Left lung (tissue), 10 donors: ENCODE data around the gene FIGNL1. TPM values are rescaled to one million over a fixed set of nuclear protein-coding genes. Genes with fewer than 3 reads are reported as not detected.

Experiments
- ATAC-seq: fragments of 200-7000 bp; cut with Tn5 transposase; one replicate; pipeline ENCODE4 v1.9.1; 2020; ENCODE audit warnings: moderate library complexity
- DNase-seq, 4 donors: peaks; one replicate each; pipeline ENCODE4 v3.0.0-alpha.2; 2013 to 2020
- H3K27ac ChIP-seq, 2 donors: fragments of 200-600 bp; sonication (generic) in 1 of 2; one replicate each; pipeline versions ENCODE4 v1.5.0 to v1.8.0; 2020 to 2021
- H3K27me3 ChIP-seq, 2 donors: fragments of 200-600 bp; sonication (generic) in 1 of 2; one replicate each; pipeline versions ENCODE4 v1.5.0 to v1.8.0; 2020 to 2021
- H3K36me3 ChIP-seq, 2 donors: fragments of 200-600 bp; sonication (generic) in 1 of 2; one replicate each; pipeline versions ENCODE4 v1.5.0 to v1.8.0; 2020 to 2021
- H3K4me1 ChIP-seq, 2 donors: fragments of 200-600 bp; one replicate each; pipeline ENCODE4 v1.8.0; 2021
- H3K4me3 ChIP-seq, 2 donors: fragments of 200-600 bp; sonication (generic) in 1 of 2; one replicate each; pipeline versions ENCODE4 v1.5.0 to v1.8.0; 2020 to 2021; ENCODE audit warnings: mild to moderate bottlenecking in 1 of 2
- H3K9me3 ChIP-seq, 2 donors: fragments of 200-600 bp; sonication (generic) in 1 of 2; one replicate each; pipeline versions ENCODE4 v1.5.0 to v1.8.0; 2020 to 2021
- CTCF ChIP-seq, 2 donors: fragments of 200-600 bp; sonication (generic) in 1 of 2; IDR thresholded peaks; one replicate each; pipeline versions ENCODE4 v1.5.0 to v1.8.0; 2021; ENCODE audit warnings: antibody characterized with exemption in 2 of 2
- intact Hi-C, 2 donors: fragments of 100-400 bp; cut with DNase I; formaldehyde crosslinking; loops; one replicate each; pipeline versions ENCODE4 v1.11.2 to v1.14.2; 2022
- polyA plus RNA-seq, 6 donors: library from polyadenylated mRNA; unstranded; fragments of 120-200 nt; gene quantifications; one replicate each; pipeline ENCODE4 v1.2.1, GENCODE V29; 2013; ENCODE audit not compliant: insufficient read length in 6 of 6
- total RNA-seq, 2 donors: library from RNA; stranded (reverse); fragmentation: NEBNext Ultra II Directional; extraction: Animal tissue kit (Norgen Biotek cat#: 25700); gene quantifications; one replicate each; pipeline ENCODE4 v1.2.1, GENCODE V29; 2021
- donor health status: DM: no; HTN: yes; CAD: no.
- donor health status: DM: no; HTN: no; CAD: no.

Gene FIGNL1
- total and polyA plus RNA-seq, 8 donors: 12.0 to 44.8 (median 38.3) TPM

GRCh38 chr7:50456371-50457123 lies 6.4 kb upstream of the FIGNL1 start:
- Histone ChIP-seq H3K36me3 (no peaks in the 10 kb centered on the region), H3K27me3 (no peaks in the 10 kb centered on the region), H3K27ac (no peak overlapping the region), H3K4me1 (no peaks in the 10 kb centered on the region), H3K4me3 (no peak overlapping the region), H3K9me3 (no peaks in the 10 kb centered on the region)
- ATAC-seq (no peak), DNase-seq (no peak)
- intact Hi-C loops: no loop called here
- no peak for TF ChIP-seq CTCF (IDR thresholded peaks at IDR 0.05)

- no peaks in the 10 kb centered on the region for H3K36me3 ChIP-seq
- ATAC-seq (no peak), DNase-seq (no peak)
- no peak for TF ChIP-seq CTCF (IDR thresholded peaks at IDR 0.05)
- H3K27me3 ChIP-seq: no peaks in the 10 kb centered on the region
- intact Hi-C loops: no loop called here
- no peak overlapping the region for H3K27ac ChIP-seq
- H3K9me3 ChIP-seq: no peaks in the 10 kb centered on the region
- no peak overlapping the region for H3K4me3 ChIP-seq
- H3K4me1 ChIP-seq: no peaks in the 10 kb centered on the region
Measured at GRCh38 chr7:50455658-50456057, 5.5 kb upstream of the FIGNL1 start.

- DNase-seq (no peak), ATAC-seq (no peak)
- no peak overlapping the region for H3K27ac ChIP-seq
- no peaks in the 10 kb centered on the region for H3K36me3 ChIP-seq
- H3K4me3 ChIP-seq: no peak overlapping the region
- H3K9me3 ChIP-seq: no peaks in the 10 kb centered on the region
- H3K4me1 ChIP-seq: no peaks in the 10 kb centered on the region
- TF ChIP-seq CTCF (IDR thresholded peaks at IDR 0.05): no peak
- intact Hi-C loops: no loop called here
- no peaks in the 10 kb centered on the region for H3K27me3 ChIP-seq
Measured at GRCh38 chr7:50454968-50455367, 4.8 kb upstream of the FIGNL1 start.

- ATAC-seq: peak; percentile 28
- DNase-seq: peak in 2 of 4 donors; percentile 5 to 85
Measured at GRCh38 chr7:50450590-50451032, 461 bp upstream of the FIGNL1 start.

More at GRCh38 chr7:50450590-50451032, 461 bp upstream of the FIGNL1 start:
- intact Hi-C loops: no loop called here
- Histone ChIP-seq H3K4me3 (peak overlapping the region; percentile 70 to 86), H3K27ac (peak overlapping the region; percentile 71 to 77), H3K27me3 (no peaks in the 10 kb centered on the region), H3K36me3 (peaks cover 0 to 14% of the 10 kb centered on the region in 2 donors), H3K9me3 (no peaks in the 10 kb centered on the region), H3K4me1 (peaks cover 0 to 13% of the 10 kb centered on the region in 2 donors)
- TF ChIP-seq CTCF (IDR thresholded peaks at IDR 0.05): no peak
